CD4-positive, alpha-beta T cell treated with Interleukin-4 for 4 hours (primary cell): Measurements from ENCODE around the gene METTL22.

Experiments
- DNase-seq: peaks from one replicate; pipeline ENCODE4 v3.0.0-alpha.2; 2020

Gene METTL22

GRCh38 chr16:8670014-8670560 lies 48.6 kb downstream of the METTL22 start:
- no peak for DNase-seq

- no peak for DNase-seq
Measured at GRCh38 chr16:8673611-8674412, 52.3 kb downstream of the METTL22 start.

- DNase-seq: peak; percentile 86
Measured at GRCh38 chr16:8674413-8675022, 53.0 kb downstream of the METTL22 start, which contains the start of gene ABAT. Gene ABAT, plus strand, starts transcription at chr16:8674617. Its CDS starts 61,123 bp downstream, at chr16:8735740.

GRCh38 chr16:8675183-8676159 lies 54.0 kb downstream of the METTL22 start:
- DNase-seq: peak; percentile 83

- DNase-seq: no peak
Measured at GRCh38 chr16:8676160-8676547, 54.7 kb downstream of the METTL22 start.

GRCh38 chr16:8676737-8677375 lies 55.4 kb downstream of the METTL22 start:
- DNase-seq: no peak

GRCh38 chr16:8677481-8677880 lies 56.0 kb downstream of the METTL22 start:
- no peak for DNase-seq

- no peak for DNase-seq
Measured at GRCh38 chr16:8678068-8678927, 56.8 kb downstream of the METTL22 start.

GRCh38 chr16:8679151-8679550 lies 57.7 kb downstream of the METTL22 start:
- no peak for DNase-seq

GRCh38 chr16:8682551-8683259 lies 61.2 kb downstream of the METTL22 start:
- DNase-seq: no peak

- no peak for DNase-seq
Measured at GRCh38 chr16:8683640-8684039, 62.1 kb downstream of the METTL22 start.

- no peak for DNase-seq
Measured at GRCh38 chr16:8685617-8686016, 64.1 kb downstream of the METTL22 start.

GRCh38 chr16:8686031-8686621 lies 64.6 kb downstream of the METTL22 start:
- DNase-seq: no peak

- DNase-seq: no peak
Measured at GRCh38 chr16:8686879-8687278, 65.4 kb downstream of the METTL22 start.

- no peak for DNase-seq
Measured at GRCh38 chr16:8689686-8690085, 68.2 kb downstream of the METTL22 start.

GRCh38 chr16:8691728-8692127 lies 70.2 kb downstream of the METTL22 start:
- no peak for DNase-seq

- DNase-seq: no peak
Measured at GRCh38 chr16:8694795-8695728, 73.6 kb downstream of the METTL22 start.

GRCh38 chr16:8696880-8697279 lies 75.4 kb downstream of the METTL22 start:
- no peak for DNase-seq

- DNase-seq: no peak
Measured at GRCh38 chr16:8697965-8698364, 76.5 kb downstream of the METTL22 start.
